Stimulated activated CD4-positive, alpha-beta T cell treated with anti-CD3 and anti-CD28 coated beads, Interleukin-4, amount 100 ng/mL, for 4 hours (primary cell): ENCODE results near the gene OSBPL9.

Source experiments
- DNase-seq, 2 experiments: peaks; one replicate each; pipeline ENCODE4 v3.0.0-alpha.2; 2020

OSBPL9 gene

DNA sequence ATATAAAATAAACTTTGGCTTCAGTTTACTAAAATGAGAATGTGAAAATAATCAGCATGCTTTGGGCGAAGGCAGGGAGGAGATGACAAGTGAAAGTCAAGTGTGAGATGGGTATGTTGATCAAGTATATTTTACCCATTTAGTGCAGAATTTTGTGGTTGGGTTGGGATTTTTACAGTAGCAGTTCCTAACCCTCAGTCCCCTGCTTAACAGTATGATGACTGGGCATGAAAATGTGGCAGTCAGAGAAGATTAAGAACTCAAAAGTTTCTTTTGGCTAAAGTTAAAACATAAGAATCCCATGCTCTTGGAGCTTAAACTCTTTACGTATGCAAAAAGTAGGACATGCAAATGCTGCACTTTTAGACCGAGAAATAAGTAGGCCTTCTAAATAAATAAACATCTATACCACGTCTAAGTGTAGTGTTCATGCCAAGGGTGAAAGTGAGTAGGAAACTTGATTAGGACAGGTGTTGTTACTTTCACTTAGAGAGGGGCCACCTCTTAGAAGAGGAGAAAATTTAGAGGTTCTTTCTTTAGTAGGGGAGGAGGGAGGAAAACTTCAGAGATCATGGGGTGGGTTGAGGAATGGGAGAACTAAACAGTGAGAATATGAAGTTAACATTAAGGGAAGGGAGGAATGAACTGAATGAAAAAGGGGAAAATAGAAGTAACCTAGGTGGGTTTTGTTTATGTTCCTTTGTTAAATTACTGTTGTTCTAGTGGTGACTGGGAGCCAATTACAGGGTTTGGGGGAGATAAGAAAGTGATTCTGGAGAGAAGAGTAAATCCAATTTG is 127.8 kb downstream of the OSBPL9 start:
- DNase-seq: no peak

DNA sequence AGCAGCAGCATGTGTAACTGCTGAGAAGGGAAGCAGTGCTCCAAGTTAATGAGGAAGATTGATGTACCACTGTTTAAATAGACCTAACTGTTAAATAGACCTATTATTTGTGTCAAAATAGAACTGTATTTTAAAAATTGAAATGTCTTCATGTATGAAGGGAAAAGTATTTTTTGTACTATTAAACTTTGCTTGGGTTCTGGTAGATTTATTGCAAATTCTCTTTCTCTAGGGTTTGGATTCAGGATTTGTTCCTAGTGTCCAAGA is 128.3 kb downstream of the OSBPL9 start:
- DNase-seq: no peak

DNA sequence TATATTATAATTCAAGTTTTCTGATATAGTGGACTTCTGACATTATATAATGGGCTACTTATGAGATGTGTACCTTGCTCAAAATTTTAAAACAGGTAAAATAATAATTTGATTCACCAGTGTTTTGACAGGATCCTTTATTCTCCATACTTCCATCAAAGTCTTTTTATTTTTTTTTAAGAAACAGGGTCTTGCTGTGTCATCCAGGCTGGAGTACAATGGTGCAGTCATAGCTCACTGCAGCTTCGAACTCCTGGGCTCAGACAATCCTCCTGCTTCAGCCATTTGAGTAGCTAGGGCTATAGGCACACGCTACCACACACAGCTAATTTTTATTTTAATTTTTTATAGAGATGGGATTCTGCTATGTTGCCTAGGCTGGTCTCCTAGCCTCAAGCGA is 132.3 kb downstream of the OSBPL9 start:
- no peak for DNase-seq

DNA sequence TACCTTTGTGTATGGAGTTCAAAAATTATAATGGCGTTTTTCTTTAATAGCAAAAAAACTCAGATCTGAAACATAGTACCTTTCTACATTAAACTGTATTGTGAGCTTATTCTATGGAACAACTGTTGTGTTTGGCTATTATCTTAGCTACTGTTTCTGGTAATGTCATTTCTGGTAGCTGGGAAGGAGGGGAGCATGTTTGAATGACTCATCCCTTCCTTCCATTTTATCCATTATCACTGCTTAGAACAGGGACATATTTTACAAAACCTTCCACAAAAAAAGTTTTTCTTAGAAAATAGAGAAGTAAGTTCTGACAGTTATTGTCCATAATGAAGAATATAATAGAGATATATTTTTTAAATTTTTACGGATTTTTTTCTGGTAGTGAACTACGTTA is 133.3 kb downstream of the OSBPL9 start:
- no peak for DNase-seq

DNA sequence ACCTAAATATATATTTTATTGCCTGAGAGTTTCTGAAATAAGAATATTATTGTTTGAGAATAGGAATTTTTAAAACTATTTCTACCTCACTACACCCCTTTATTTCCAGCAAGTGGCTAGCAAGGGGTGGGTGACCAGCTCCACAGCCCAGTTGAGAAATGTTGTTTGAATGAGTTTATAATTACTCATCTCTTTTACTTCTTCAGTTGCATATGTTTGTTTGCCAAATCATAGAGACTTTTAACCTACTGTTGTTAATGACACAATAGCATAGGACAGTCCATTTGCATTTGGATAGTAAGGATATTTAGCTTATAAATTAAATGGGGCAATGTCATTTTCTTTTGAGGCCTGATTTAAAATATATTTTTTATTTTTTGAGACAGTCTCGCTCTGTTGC is 133.8 kb downstream of the OSBPL9 start:
- no peak for DNase-seq

DNA sequence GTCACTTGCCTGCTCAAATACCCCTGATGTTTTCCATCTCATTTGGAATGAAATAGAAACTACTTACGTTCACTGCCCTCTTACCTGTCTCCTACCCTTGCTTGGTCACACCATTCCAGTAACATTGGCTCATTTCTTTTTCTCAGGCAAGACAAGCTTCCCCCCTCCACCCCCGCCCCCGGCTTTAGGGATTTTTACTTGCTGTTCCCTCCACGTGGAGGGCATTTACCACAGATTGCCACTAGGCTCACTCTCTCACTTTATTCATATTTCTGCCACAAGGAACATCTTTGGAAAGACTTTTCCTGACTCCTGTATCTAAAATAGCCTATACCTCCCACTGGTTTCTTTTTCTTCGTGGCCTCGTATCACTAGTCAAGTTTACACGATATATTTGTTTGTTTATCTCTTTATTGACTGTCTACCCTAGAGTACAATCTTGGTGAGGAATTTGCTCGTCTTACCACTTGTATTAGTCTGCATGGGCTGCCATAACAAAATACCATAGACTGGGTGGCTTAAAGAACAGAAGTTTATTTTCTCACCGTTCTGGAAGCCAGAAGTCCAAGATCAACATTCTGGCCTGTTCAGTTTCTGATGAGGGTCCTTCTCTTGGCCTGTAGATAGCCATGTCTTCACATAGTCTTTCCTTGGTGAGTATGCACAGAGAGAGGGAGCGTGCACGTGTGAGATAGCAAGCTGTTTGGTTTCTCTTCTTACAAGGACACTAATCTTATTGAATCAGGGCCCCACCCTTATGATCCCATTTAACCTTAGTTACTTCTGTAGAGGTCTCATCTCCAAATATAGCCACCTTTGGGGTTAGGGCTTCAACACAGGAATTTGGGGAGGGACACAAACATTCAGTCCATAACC is 135.4 kb downstream of the OSBPL9 start:
- DNase-seq: no peak

DNA sequence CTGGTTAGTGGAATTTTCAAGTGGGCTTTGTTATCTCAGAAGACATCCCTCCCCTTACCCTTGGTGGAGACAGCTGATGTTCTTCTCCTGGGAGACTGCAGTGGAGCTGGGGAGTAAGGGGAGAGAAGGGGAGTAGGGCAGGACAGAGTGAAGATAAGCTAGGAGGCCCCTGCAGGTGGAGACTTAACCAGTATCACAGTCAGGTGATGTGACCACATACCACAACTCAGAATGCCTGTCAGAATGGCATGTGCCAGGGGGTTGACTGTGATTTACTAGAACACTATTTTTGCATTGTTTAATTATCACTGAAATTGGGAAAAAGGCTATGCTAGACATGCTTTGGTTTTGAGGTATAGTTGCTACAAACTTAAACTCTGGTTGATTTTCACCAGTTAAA is 137.1 kb downstream of the OSBPL9 start:
- no peak for DNase-seq

DNA sequence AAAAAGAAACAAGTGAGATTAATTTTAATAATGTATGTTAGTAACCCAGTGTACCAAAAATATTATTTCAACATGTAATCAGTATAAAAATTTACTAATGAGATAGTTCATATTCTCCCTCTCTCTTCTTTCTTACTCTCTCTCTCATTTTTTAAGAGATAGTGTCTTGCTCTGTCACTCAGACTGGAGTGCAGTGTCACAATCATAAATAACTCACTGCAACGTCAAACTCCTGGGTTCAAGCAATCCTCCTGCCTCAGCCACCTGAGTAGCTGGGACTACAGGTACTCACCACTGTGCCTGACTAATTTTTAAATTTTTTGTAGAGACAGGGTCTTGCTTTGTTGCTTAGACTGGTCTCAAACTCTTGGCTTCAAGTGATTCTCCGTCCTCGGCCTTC is 137.8 kb downstream of the OSBPL9 start:
- DNase-seq: no peak

DNA sequence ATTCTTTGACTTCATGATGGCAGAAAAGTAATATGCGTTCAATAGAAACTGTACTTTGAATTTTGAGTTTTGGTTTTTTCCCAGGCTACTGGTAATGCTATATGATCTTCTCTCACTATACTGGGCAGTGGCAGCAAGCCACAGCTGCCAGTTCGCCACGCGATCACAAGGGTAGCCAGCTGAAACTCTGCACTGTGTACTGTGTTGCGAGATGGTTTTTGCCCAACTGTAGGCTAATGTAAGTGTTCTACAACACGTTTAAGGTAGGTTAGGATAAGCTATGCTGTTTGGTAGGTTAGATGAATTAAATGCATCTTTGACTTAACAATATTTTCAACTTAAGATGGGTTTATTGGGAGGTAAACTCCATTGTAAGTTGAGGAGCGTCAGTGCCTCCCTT is 138.5 kb downstream of the OSBPL9 start:
- no peak for DNase-seq

DNA sequence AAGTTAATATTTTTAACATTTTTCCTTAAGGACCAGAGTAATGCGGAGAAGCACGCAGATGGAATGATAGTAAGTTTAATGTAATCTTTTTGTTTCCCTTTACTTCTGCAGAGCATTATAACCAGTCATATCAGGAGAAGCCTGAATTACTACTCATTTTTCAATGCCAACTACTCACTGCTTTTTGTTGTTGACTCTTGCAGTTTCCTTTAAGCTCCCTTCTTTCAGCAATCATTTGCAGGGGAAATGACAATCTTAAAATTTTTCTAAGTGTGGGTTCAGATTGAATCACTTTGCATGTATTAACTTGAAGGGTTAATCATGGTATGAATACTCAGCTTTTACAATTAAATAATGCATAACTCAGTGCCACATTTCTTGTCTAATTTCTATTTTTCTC is 139.4 kb downstream of the OSBPL9 start:
- DNase-seq: no peak

DNA sequence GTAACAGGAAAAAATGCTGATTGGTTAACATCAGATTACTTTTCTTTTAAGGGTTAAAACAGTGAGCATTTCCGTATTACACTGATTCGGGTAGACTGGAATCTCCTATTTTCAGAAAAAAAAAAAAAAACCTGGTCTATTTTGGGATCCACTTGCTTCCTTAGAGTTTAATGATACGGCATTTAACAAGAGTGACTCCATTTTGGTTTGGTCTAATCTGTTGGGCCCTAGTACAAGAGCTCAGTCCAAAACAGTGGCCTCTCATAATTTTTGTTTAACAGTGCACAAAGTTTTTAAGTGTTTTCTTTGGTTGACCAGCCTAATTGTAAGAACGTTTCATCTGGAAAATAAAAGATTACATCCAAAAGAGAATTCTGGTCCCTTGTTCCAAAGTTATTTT is 141.4 kb downstream of the OSBPL9 start:
- no peak for DNase-seq

DNA sequence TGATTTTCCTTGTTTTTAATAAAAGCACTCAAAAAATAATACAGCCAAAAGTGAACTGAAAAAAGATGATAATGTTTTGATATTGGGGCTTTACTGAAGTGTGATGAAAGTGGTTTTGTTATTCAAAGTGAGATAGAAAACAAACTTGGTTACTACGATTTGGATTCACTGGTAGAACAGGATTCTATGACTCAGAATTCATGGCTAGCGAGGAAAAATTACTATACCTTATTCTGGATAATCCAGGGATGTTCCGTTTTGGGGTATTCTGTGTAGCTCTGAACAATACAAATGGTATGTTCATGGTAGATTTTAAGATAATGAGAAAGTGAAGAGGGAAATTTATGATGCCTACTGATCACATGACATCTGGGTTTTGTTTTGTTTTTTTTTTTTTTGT is 144.0 kb downstream of the OSBPL9 start:
- DNase-seq: no peak

DNA sequence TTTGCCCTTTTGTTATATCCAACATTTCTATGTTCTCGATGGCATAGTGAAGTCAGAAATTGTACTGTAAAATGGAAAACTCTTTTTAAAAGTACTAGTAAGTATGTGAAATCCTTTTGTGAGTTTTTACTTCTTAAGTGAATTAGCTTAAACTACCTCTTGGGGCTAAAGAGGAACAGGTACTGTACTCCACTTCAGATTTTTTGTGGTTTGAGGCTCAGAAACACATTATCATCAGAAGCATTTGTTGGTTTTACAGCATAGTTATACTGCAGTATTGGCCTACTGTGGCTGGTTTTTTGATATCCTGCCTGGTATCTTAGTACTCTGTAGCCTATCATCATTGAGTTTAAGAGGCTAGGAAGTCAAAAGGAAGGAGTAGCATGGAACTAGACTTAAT is 144.5 kb downstream of the OSBPL9 start:
- DNase-seq: no peak

DNA sequence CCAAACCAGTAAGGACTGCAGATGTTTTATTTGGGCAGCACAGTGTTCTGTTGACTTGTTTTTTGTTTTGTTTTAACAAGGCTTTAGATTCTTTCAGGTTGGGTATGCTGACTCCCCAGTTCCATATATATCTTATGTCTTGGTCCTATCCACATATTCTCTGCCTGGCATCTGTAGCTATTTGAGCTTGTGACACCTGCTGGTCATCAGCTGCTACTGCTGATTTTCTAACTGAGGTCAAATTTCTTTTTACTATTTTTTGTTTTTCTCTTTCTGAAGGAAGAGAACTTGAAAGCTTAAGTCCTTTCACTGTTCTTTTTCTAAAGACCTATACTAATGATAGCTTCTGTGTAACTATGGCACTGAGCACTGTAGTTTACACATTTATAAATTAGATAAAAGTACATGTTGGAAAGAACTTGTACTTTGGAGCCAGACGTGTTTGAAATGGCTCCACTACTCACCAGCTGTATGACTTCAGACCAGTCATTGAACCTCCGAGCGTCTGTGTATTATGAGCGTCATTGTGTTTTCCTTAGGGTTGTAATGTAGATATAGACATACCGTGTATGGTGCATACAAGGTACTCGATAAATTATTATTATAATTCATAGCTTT is 152.2 kb downstream of the OSBPL9 start:
- DNase-seq: no peak

DNA sequence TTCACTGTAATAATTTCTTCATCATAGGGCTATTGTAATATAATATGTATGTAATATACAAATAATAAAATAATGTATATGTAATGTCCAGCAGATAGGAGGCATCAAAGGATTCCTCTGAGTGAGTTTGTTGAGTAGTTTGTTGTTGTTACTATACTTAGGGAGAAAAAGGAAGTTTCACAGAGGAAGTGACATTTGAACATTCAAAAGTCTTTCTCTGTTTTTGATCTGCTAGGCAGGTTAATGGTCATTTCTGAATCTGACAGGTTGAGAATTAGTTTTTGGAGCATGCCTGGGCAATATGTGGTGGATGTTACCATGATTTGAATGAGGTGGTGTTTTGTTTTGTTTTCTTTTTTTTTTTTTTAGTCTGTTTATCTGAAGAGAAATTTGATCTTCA is 159.5 kb downstream of the OSBPL9 start:
- no peak for DNase-seq

DNA sequence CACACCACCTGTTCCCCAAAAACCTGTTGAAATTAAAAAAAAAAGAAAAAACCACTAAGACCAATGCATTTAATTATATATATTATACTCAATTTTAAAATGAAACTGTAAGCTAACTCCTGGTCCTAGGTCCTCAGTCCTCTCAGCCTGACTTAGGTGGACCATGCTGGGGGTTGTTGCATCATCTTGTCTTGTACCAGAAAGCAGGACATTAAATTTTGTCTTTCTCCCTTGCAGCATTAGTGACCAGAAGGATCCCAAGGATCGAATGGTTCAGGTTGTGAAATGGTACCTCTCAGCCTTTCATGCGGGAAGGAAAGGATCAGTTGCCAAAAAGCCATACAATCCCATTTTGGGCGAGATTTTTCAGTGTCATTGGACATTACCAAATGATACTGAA is 164.0 kb downstream of the OSBPL9 start:
- DNase-seq: no peak

DNA sequence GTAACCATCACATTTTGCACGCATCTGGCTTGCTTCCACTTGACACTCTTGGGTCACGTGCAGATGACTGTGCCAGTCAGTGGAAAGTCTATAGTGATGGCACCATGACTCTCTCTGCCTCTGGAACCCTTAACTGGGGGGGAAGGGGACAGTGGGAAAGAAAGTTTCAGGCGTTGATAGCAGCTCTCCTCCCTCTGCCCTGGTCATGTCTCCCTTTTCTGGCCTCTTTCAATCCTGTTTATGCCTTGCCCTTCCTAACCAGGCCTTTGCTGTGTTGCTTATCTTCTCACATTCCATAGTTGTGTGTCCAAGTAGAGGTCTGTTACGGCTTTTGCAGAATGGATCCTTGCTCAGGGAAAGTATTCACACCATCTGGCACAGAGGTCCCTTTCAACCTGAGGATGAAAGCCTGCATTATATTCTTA is 168.1 kb downstream of the OSBPL9 start:
- no peak for DNase-seq

DNA sequence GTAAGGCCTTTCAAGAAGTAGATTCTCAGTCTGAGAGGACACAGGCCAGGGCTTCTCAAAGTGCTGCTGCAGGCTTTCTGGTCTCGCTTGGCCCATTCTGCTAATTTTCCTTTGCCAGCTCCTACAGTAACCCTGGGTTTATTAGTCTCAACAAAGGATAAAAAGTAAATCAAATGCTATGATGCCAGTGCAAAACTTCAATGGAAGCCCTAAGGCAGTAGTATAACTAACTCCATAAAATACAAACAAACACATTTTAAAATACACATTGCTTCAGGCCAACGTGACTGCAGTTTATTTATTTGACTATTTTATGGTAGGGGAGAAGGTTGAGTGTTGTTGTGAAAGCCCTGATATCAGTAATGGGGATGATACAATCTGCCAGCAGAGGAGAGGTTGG is 172.0 kb downstream of the OSBPL9 start:
- no peak for DNase-seq

DNA sequence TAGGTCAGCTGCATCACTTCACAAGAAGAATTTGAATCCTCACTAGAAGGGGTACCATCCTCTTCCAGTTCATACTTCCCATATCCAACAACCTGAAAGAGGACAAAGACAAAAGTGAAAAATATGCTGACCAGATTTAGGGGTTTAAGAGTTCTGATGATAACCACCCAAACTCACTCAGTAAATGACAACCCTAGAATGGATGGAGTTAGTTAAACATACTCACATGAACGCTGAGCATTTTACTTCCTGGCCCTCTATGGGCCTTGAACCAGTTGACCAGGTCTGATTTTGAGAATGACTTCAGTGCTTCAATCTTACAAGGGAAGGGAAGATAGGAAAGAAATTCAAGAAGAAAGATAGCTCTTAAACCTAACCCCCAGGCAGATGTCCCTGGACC is 172.4 kb downstream of the OSBPL9 start:
- no peak for DNase-seq

DNA sequence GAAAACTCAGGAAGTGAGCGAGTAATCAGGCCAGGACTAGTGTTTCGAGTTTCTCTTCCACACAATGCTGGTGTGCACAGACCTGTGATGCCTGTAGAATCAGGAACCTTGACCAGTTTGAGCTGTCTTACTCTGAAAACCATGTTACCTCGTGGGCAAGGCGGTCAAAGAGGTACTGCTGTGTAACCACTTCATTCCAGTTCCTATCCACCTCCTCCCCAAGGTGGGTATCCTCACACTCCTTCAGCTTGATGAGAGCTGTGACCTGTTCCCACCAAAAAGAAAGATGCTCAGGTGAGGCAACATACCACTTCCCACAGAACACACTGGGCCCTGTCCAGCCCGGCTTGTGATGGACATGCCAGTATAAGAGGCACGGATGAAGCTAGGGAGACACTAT is 173.5 kb downstream of the OSBPL9 start:
- DNase-seq: no peak

DNA sequence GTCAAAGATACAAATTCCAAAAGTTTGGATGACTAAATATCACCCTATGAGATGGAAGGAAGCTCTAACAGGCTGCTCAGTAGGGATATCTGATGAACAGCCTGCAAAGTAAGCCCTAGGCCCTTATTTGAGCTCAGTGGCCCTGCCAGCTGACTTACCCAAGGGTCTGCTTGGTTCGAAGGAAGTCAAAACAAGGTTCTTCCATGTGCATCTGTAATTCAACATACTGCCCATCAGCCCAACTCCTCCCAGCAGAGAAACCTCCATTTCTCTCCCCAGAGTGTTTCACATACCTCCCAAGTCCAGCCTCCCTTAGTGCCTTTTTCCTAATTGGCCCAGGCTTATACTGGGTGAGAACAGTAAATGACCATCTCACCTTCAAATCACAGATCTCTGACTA is 175.0 kb downstream of the OSBPL9 start:
- DNase-seq: no peak

DNA sequence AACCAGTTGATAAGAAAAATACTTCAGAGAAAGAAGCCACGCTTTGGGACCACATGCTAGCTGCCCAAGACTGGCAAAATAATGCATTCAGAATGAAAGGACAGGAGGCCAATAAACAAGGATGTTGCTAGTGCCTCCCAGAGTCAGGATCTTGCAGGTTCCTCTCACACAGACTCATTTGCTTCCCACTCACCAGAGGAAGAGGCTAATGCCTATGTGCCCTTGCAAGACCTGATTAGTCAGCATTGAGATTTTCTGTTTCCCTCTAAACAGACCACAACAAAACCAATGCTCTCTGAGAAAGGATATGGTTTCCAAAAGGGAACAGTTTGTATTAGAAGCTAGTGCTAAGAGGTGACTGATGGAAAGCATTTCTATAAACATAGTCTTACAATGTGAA is 176.0 kb downstream of the OSBPL9 start:
- no peak for DNase-seq

DNA sequence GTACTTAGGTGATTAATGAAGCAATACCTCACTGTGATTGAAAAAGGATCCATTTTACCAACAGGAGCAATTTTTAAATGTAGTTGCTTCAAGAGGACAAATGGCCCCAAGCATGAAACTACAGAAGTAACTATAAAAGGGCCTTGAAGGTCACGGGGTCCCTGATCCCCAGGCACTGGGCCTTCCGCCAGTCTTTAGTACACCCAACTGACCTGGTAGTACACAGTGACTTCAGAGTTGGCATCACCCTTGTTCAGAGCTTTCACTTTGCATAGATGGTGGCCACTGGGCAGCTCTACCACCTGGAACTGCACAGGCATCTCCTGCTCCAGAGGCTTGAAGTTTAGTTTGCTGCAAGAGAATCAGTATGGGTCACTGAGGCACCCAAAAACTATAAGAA is 177.4 kb downstream of the OSBPL9 start:
- no peak for DNase-seq

DNA sequence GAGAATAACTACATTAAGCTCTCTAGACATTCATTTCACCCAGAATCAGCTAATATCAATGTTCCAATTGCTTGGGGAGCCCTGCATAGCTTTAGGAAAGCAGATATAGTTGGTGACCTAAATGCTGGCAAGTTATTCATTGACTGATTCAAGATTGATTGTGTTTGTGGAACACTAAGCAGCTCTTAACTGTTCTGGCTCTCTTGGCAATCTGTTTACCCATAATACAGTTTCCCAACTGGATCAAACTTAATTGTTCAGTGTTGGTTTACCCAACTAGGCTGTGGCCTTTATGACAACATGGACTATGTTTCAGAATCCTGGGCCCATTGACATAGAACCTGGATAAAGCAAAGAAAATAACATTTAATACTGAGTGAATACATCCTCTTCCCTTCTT is 178.0 kb downstream of the OSBPL9 start:
- DNase-seq: no peak
